HepG2 (cell line): ENCODE data around the gene LAMA5. TPM values are rescaled to one million over a fixed set of nuclear protein-coding genes. Genes with fewer than 3 reads are reported as not detected.

Experiments
- ATAC-seq: fragments of 200-7000 bp; cut with Tn5 transposase; 3 replicates; pipeline ENCODE4 v1.9.1; 2020; ENCODE audit warnings: mild to moderate bottlenecking, moderate library complexity
- BruUV-seq: library from RNA; stranded (reverse); fragments of 400-500 nt; replicated peaks from 2 replicates; lab custom pipeline; 2021; lab: Mats Ljungman, UMichigan
- CTCF ChIA-PET: fragments of 300-600 bp; formaldehyde crosslinking; extraction: SDS; loops from one replicate; lab custom pipeline; 2021; ENCODE audit warnings: low total read pairs, inconsistent platforms, low intra/inter-chr PET ratio; lab: Yijun Ruan, JAX
- POLR2A ChIA-PET: fragments of 350-600 bp; sonication (Branson Sonifier 250); formaldehyde crosslinking; loops from one replicate; lab custom pipeline; 2020; ENCODE audit warnings: antibody characterized with exemption, inconsistent platforms; lab: Yijun Ruan, JAX
- DNase-seq: peaks from one replicate; pipeline ENCODE4 v3.0.0-alpha.2; 2015; ENCODE audit warnings: low spot score
- FAIRE-seq: peaks from 3 replicates; lab custom pipeline; 2011; peaks lifted over from hg19 to GRCh38; lab: Jason Lieb, UNC
- H2AFZ ChIP-seq: one replicate; pipeline ENCODE4 v1.6.1; 2011; ENCODE audit warnings: low read length, inconsistent platforms
- H3K27ac ChIP-seq: fragments of 300-600 bp; 3 replicates; pipeline ENCODE4 v1.8.0; 2011; ENCODE audit warnings: mixed run types, mild to moderate bottlenecking, mixed read lengths, low read length, inconsistent platforms; ENCODE audit not compliant: insufficient read depth; ENCODE audit errors: extremely low read length
- H3K27me3 ChIP-seq, 2 experiments: fragments of 200-600 bp in 1 of 2; 2 replicates in 1 of 2; 3 replicates in 1 of 2; pipeline versions ENCODE4 v1.6.0 to v1.8.0; 2011; ENCODE audit warnings: low read length in 2 of 2, mild to moderate bottlenecking in 2 of 2, moderate library complexity in 2 of 2, inconsistent platforms in 1 of 2; ENCODE audit not compliant: insufficient read depth in 2 of 2, control insufficient read depth in 1 of 2
- H3K36me3 ChIP-seq, 2 experiments: fragments of 200-600 bp in 1 of 2; replicated peaks in 1 of 2; 2 replicates in 1 of 2; 3 replicates in 1 of 2; pipeline versions ENCODE4 v1.5.1 to v1.8.0; 2011; ENCODE audit warnings: low read length in 2 of 2, inconsistent platforms in 1 of 2; ENCODE audit not compliant: insufficient read depth in 2 of 2, control insufficient read depth in 1 of 2
- H3K4me1 ChIP-seq: 2 replicates; pipeline ENCODE4 v1.5.1; 2012; ENCODE audit warnings: low read length, inconsistent platforms; ENCODE audit not compliant: insufficient read depth
- H3K4me2 ChIP-seq: 2 replicates; pipeline ENCODE4 v1.6.0; 2011; ENCODE audit warnings: low read depth, low read length, inconsistent platforms
- H3K4me3 ChIP-seq, 3 experiments: fragments of 200-600 bp in 1 of 3; sonication (generic), shearing (Covaris generic) in 1 of 3; replicated peaks in 1 of 3; 2 replicates each; pipeline ENCODE4 v1.5.1; 2011 to 2016; ENCODE audit warnings: low read length in 3 of 3, inconsistent platforms in 2 of 3, low read depth in 2 of 3, mild to moderate bottlenecking in 2 of 3, control low read depth in 1 of 3, mixed read lengths in 1 of 3; ENCODE audit not compliant: insufficient read depth in 1 of 3
- H3K79me2 ChIP-seq: one replicate; pipeline ENCODE4 v1.6.1; 2011; ENCODE audit warnings: low read length, inconsistent platforms; ENCODE audit not compliant: insufficient read depth
- H3K9ac ChIP-seq: 2 replicates; pipeline ENCODE4 v1.6.0; 2011; ENCODE audit warnings: mild to moderate bottlenecking, low read depth, low read length, inconsistent platforms; ENCODE audit not compliant: insufficient read depth
- H3K9me3 ChIP-seq: 2 replicates; pipeline ENCODE4 v1.5.1; 2012; ENCODE audit warnings: mild to moderate bottlenecking, low read length
- H4K20me1 ChIP-seq: 2 replicates; pipeline ENCODE4 v1.6.0; 2011; ENCODE audit warnings: inconsistent platforms, mild to moderate bottlenecking, low read length, moderate library complexity; ENCODE audit not compliant: insufficient read depth
- AGO2 ChIP-seq: fragments of 200-400 bp; formaldehyde crosslinking; optimal IDR thresholded peaks from 2 replicates; pipeline ENCODE3; 2017; ENCODE audit warnings: mild to moderate bottlenecking, low read depth, low read length, moderate library complexity
- CREB1 ChIP-seq, 2 experiments: fragments of 450-650 bp in 1 of 2; IDR thresholded peaks; 2 replicates each; pipeline ENCODE4 v1.6.1; 2016 to 2017; ENCODE audit warnings: control low read depth in 1 of 2, mild to moderate bottlenecking in 1 of 2, missing compliant biosample characterization in 1 of 2, missing genetic modification characterization in 1 of 2
- HNRNPL ChIP-seq: fragments of 200-400 bp; formaldehyde crosslinking; IDR thresholded peaks from 2 replicates; pipeline ENCODE4 v1.6.1; 2017; ENCODE audit warnings: mild to moderate bottlenecking, low read depth, low read length
- HNRNPLL ChIP-seq: fragments of 200-400 bp; formaldehyde crosslinking; IDR thresholded peaks from 2 replicates; pipeline ENCODE4 v1.6.1; 2017; ENCODE audit warnings: mild to moderate bottlenecking, low read depth, low read length; ENCODE audit not compliant: poor library complexity, severe bottlenecking
- KLF12 ChIP-seq: sonication (generic); formaldehyde crosslinking; IDR thresholded peaks from 2 replicates; pipeline ENCODE4 v1.4.0; 2020; ENCODE audit warnings: missing genetic modification reagents, borderline replicate concordance
- ZBTB37 ChIP-seq: sonication (generic); formaldehyde crosslinking; IDR thresholded peaks from 2 replicates; pipeline ENCODE4 v1.4.0; 2020; ENCODE audit warnings: mild to moderate bottlenecking, missing genetic modification reagents
- ZFP36L2 ChIP-seq: sonication (generic); formaldehyde crosslinking; IDR thresholded peaks from 2 replicates; pipeline ENCODE4 v1.4.0; 2020; ENCODE audit warnings: missing genetic modification reagents
- ZMYM3 ChIP-seq: sonication (generic); formaldehyde crosslinking; IDR thresholded peaks from 2 replicates; pipeline ENCODE4 v1.5.1; 2020; ENCODE audit warnings: mild to moderate bottlenecking, missing genetic modification reagents
- WGBS: methylation state at CpG from one replicate; pipeline ENCODE4 v1.1.6; 2017; ENCODE audit warnings: low lambda C conversion rate; 5-methylcytosine and 5-hydroxymethylcytosine counted together
- in situ Hi-C: cut with HindIII; loops from 2 replicates; pipeline ENCODE4 v1.10.0; 2017; ENCODE audit warnings: low pct_unique_long_range_greater_than_20kb; ENCODE audit not compliant: extremely low pct_ligation_motif_present
- intact Hi-C: fragments of 100-400 bp; cut with micrococcal nuclease; formaldehyde crosslinking; loops from one replicate; pipeline ENCODE4 v1.10.0; 2022; ENCODE audit not compliant: unreplicated experiment
- polyA plus RNA-seq, 8 experiments: library from polyadenylated mRNA; depleted of rRNA in 3 of 8; stranded (reverse) in 7 of 8; unstranded in 1 of 8; fragments of >200 nt; fragmentation: Illumina TruSeq in 4 of 8; extraction: Trizol in 4 of 8; gene quantifications; 2 replicates each; pipeline versions ENCODE4 v1.2.1 to v1.2.3, GENCODE V29; 2011 to 2016; ENCODE audit warnings: low read depth in 4 of 8, missing spikeins in 1 of 8, mixed read lengths in 1 of 8; ENCODE audit not compliant: insufficient read depth in 1 of 8
- total RNA-seq, 5 experiments: library from RNA; depleted of rRNA; stranded (reverse); fragments of >200 nt; fragmentation: Illumina TruSeq; extraction: Trizol; gene quantifications; 2 replicates each; pipeline ENCODE4 v1.2.3, GENCODE V29; 2016; ENCODE audit warnings: low read depth in 1 of 5

Gene LAMA5
- total and polyA plus RNA-seq, 2 of the 13 experiments (the other 11 are each of a cell fraction or from before 2014, with no cell fraction given) = 21.0 to 44.7 TPM

GRCh38 chr20:62400021-62400420, 32.9 kb upstream of the LAMA5 start:
- ChIA-PET CTCF (no interaction called here), POLR2A (interaction anchor here (0.9 to 2.6 kb wide), 3 partner anchors 9 to 14 kb away, joined by 3 to 9 read pairs (median 3); partner anchors contain the start of gene RPS21)
- Histone ChIP-seq H3K27me3 (no peaks in the 10 kb centered on the region), H3K4me1 (peaks cover 13% of the 10 kb centered on the region), H3K9ac (no peak overlapping the region), H2AFZ (no peak overlapping the region), H3K27ac (no peak overlapping the region)
- no peak for DNase-seq
- BruUV-seq = no TSS peak
- TF ChIP-seq ZFP36L2 = no peak
- TF ChIP-seq AGO2 = peak; percentile 28
- TF ChIP-seq, all 625 proteins: peak for 1
- no peak overlapping the region for H3K4me2 ChIP-seq
- FAIRE-seq (no peak), ATAC-seq (no peak)
- WGBS = 89% methylated on average over 7 of the region's 7 CpGs
- in situ Hi-C loops = no loop called here
- no peaks in the 10 kb centered on the region; the same call in 1 of the 2 replicates for H4K20me1 ChIP-seq
- H3K36me3 ChIP-seq = peaks cover 2 to 19% of the 10 kb centered on the region in 2 experiments; a peak in 3 of 5 replicates
- peaks cover 2% of the 10 kb centered on the region for H3K79me2 ChIP-seq
- no peak overlapping the region for H3K4me3 ChIP-seq
- no peaks in the 10 kb centered on the region for H3K9me3 ChIP-seq
- intact Hi-C loops = no loop called here

GRCh38 chr20:62398120-62398821, 31.2 kb upstream of the LAMA5 start:
- ChIA-PET CTCF (no interaction called here), POLR2A (no interaction called here)

More at GRCh38 chr20:62398120-62398821, 31.2 kb upstream of the LAMA5 start:
- H3K27ac ChIP-seq = no peak overlapping the region
- TF ChIP-seq ZBTB37 (CRISPR knock-in tag) (peak; percentile 17; the same call in 1 of the 2 replicates), KLF12 (CRISPR knock-in tag) (no peak), ZMYM3 (no peak), HNRNPL (peak; percentile 74; the same call in 1 of the 2 replicates), HNRNPLL (no peak), CREB1 (IDR thresholded peaks at IDR 0.05) (peak; percentile 53; the same call in 1 of the 2 replicates), CREB1 (CRISPR knock-in tag; IDR thresholded peaks at IDR 0.05) (no peak)
- TF ChIP-seq, all 625 proteins: peak for 3
- ATAC-seq (no peak), DNase-seq (no peak), FAIRE-seq (no peak)
- Histone ChIP-seq H3K27me3 (no peaks in the 10 kb centered on the region), H2AFZ (no peak overlapping the region), H3K9ac (no peak overlapping the region), H3K4me1 (no peaks in the 10 kb centered on the region), H3K9me3 (no peaks in the 10 kb centered on the region), H3K4me2 (no peak overlapping the region), H4K20me1 (no peaks in the 10 kb centered on the region), H3K79me2 (no peaks in the 10 kb centered on the region), H3K4me3 (no peak overlapping the region), H3K36me3 (peaks cover 3 to 13% of the 10 kb centered on the region in 2 experiments; a peak in 4 of 5 replicates)
- 91% methylated on average over 15 of the region's 19 CpGs for WGBS
- no TSS peak for BruUV-seq
- intact Hi-C loops = no loop called here
- in situ Hi-C loops = no loop called here
